ENCODE results near the gene DAB2IP. TPM values are rescaled to one million over a fixed set of nuclear protein-coding genes. Genes with fewer than 3 reads are reported as not detected.
A peak's percentile ranks its signal among the peaks of the same experiment; 100 is the strongest.

The DAB2IP gene
- total and polyA plus RNA-seq, 4 donors = 16.6 to 58.9 (median 40.3) TPM

DNA sequence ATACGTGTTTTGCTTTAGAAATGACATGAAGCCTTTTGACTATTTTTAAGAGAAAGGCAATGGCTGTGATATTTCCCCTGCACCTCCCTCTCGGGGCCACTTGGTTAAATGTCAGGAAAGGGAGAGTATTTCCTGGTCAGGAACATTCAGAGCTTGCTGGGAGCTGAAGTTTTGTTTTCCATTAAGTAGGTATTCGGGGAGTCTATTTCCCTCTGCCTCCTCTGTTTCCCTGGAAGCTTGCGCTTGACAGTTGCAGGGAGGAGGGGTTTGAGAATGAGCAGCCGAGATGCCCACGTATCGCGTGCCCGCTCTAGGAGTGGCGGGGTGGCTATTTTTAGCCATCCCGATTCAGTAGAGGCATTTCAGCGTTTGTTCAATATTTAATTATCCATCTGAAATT lies 6.7 kb downstream of the DAB2IP start:
- Histone ChIP-seq H3K36me3 (ENCODE audit: control insufficient read depth, insufficient read depth, low read length) (no peaks in the 10 kb centered on the region), H3K4me1 (ENCODE audit: control insufficient read depth, insufficient read depth, low read length) (peaks cover 36% of the 10 kb centered on the region), H3K27me3 (ENCODE audit: control insufficient read depth, insufficient read depth, low read length) (peaks cover 2% of the 10 kb centered on the region), H3K9me3 (ENCODE audit: control insufficient read depth, insufficient read depth, low read length) (no peaks in the 10 kb centered on the region), H3K4me3 (ENCODE audit: low read depth, low read length) (no peak overlapping the region), H3K27ac (ENCODE audit: low read depth, low read length) (no peak overlapping the region)
- peak in 2 of 6 donors; percentile 64 to 77 for DNase-seq (ENCODE audit: low read depth in 4 of 6, low spot score in 6 of 6)
- WGBS (ENCODE audit: insufficient coverage) = 47% methylated on average over 4 of the region's 12 CpGs

DNA sequence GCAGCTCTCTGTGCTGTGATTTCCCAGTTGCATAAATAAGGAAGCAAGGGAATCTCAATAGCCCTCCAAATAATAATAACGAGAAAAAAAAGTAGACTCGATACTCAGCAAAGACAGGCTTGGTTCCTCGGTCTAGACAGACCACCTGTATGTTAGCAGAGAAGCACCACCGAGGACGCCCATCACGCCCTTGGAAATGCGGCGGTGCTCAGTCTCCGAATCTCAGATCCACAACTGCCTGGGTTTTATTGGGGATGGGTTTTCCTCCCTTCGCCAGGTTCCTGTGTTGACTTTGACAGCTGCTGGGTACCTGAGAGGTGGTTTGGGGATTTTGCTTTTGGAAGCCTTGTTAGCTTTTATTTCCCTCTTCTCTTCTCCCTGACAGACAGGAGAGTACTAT lies 7.2 kb downstream of the DAB2IP start:
- no peaks in the 10 kb centered on the region for H3K9me3 ChIP-seq (ENCODE audit: control insufficient read depth, insufficient read depth, low read length)
- H3K4me3 ChIP-seq (ENCODE audit: low read depth, low read length) = no peak overlapping the region
- DNase-seq (ENCODE audit: low read depth in 4 of 6, low spot score in 6 of 6) = no peak

DNA sequence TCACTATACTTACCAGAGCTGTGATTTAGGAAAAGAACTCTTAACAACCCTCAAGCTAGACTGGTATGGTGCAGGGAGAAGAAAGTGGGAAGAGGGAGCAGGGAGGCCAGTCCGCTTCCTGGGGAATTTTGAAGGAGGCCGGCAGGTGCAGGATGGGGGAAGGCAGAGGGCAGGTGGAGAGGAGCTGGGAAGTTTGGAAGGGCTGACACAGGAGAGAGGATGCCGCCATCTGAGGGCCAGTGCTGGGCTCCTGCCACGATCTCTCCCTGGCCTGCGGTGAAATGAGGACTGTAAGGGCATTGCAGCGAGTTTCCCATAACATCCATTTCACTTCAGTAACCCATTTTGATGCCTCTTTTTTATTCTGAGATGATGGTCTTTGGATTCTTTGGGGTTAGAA lies 8.9 kb downstream of the DAB2IP start:
- Histone ChIP-seq H3K4me1 (ENCODE audit: control insufficient read depth, insufficient read depth, low read length) (peaks cover 29% of the 10 kb centered on the region), H3K27me3 (ENCODE audit: control insufficient read depth, insufficient read depth, low read length) (no peaks in the 10 kb centered on the region), H3K9me3 (ENCODE audit: control insufficient read depth, insufficient read depth, low read length) (no peaks in the 10 kb centered on the region), H3K27ac (ENCODE audit: low read depth, low read length) (no peak overlapping the region), H3K4me3 (ENCODE audit: low read depth, low read length) (no peak overlapping the region), H3K36me3 (ENCODE audit: control insufficient read depth, insufficient read depth, low read length) (no peaks in the 10 kb centered on the region)
- no peak for DNase-seq (ENCODE audit: low read depth in 4 of 6, low spot score in 6 of 6)
- WGBS (ENCODE audit: insufficient coverage) = 85% methylated on average over 2 of the region's 6 CpGs

More for the DNA sequence above, 7.2 kb downstream of the DAB2IP start:
- 85% methylated on average over 9 of the region's 10 CpGs for WGBS (ENCODE audit: insufficient coverage)
- no peaks in the 10 kb centered on the region for H3K36me3 ChIP-seq (ENCODE audit: control insufficient read depth, insufficient read depth, low read length)
- no peak overlapping the region for H3K27ac ChIP-seq (ENCODE audit: low read depth, low read length)
- peaks cover 38% of the 10 kb centered on the region for H3K4me1 ChIP-seq (ENCODE audit: control insufficient read depth, insufficient read depth, low read length)
- H3K27me3 ChIP-seq (ENCODE audit: control insufficient read depth, insufficient read depth, low read length) = no peaks in the 10 kb centered on the region

DNA sequence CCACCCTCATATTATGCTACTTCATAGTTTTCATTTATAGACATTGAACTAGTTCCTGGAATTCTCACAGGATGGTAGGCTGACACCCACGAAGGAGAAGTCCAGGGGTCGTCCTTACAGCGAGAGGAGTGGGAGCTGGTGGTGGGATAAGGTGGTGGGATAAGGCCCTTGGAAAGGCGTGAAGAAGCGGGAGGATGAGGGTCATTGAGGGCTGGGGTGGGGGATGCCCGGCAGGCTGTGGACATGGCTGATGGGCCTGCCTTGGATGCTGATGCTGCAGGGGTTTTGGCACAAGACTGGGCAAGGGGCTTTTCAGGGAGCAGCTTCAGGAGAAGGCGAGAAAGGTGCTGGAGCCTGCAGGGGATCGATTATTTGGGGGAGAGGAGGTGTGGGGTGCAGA lies 9.4 kb downstream of the DAB2IP start:
- Histone ChIP-seq H3K4me1 (ENCODE audit: control insufficient read depth, insufficient read depth, low read length) (peaks cover 29% of the 10 kb centered on the region), H3K27ac (ENCODE audit: low read depth, low read length) (no peak overlapping the region), H3K4me3 (ENCODE audit: low read depth, low read length) (no peak overlapping the region), H3K27me3 (ENCODE audit: control insufficient read depth, insufficient read depth, low read length) (no peaks in the 10 kb centered on the region), H3K36me3 (ENCODE audit: control insufficient read depth, insufficient read depth, low read length) (no peaks in the 10 kb centered on the region), H3K9me3 (ENCODE audit: control insufficient read depth, insufficient read depth, low read length) (no peaks in the 10 kb centered on the region)
- WGBS (ENCODE audit: insufficient coverage) = 87% methylated on average over 8 of the region's 8 CpGs
- no peak for DNase-seq (ENCODE audit: low read depth in 4 of 6, low spot score in 6 of 6)

DNA sequence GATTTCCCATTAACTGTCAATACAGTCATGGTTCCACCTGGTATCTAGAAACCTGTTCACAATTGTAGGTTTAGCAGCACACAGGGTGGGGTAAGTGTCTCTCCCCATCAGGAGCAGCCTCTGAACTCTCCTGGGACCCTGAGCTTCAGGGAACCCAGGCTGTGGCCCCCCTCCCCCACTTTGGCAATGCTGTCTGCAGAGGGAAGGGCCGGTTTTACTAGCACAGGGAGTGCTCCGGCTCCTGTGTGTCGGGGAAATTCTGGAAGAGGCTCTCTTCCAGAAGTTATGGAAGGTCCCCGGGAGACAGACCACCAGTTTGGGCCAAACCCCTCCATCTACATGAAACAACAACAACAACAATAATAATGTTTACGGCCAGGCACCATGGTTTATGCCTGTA lies 9.9 kb downstream of the DAB2IP start:
- no peak overlapping the region for H3K27ac ChIP-seq (ENCODE audit: low read depth, low read length)
- H3K4me3 ChIP-seq (ENCODE audit: low read depth, low read length) = no peak overlapping the region
- H3K9me3 ChIP-seq (ENCODE audit: control insufficient read depth, insufficient read depth, low read length) = no peaks in the 10 kb centered on the region
- H3K36me3 ChIP-seq (ENCODE audit: control insufficient read depth, insufficient read depth, low read length) = no peaks in the 10 kb centered on the region
- 90% methylated on average over 2 of the region's 5 CpGs for WGBS (ENCODE audit: insufficient coverage)
- no peak for DNase-seq (ENCODE audit: low read depth in 4 of 6, low spot score in 6 of 6)
- peaks cover 29% of the 10 kb centered on the region for H3K4me1 ChIP-seq (ENCODE audit: control insufficient read depth, insufficient read depth, low read length)
- H3K27me3 ChIP-seq (ENCODE audit: control insufficient read depth, insufficient read depth, low read length) = no peaks in the 10 kb centered on the region

DNA sequence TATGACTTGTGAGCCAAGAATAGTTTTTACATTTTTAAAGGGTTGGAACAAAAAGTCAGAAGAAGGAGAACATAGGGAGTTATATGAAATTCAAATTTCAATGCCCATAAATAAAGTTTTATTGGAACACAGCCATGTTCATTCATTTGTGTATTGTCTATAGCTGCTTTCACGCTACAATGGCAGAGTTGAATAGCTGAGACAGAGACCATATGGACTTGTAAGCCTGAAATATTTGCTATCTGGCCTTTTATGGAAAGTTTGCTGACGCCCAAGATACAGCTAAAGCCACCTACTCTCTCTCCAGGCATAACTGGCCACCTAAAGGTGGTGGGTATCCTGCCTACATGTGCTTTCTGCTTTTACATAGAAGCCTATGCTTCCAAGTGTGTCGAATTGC lies 10.9 kb downstream of the DAB2IP start:
- no peaks in the 10 kb centered on the region for H3K36me3 ChIP-seq (ENCODE audit: control insufficient read depth, insufficient read depth, low read length)
- H3K4me3 ChIP-seq (ENCODE audit: low read depth, low read length) = no peak overlapping the region
- no peak for DNase-seq (ENCODE audit: low read depth in 4 of 6, low spot score in 6 of 6)
- H3K4me1 ChIP-seq (ENCODE audit: control insufficient read depth, insufficient read depth, low read length) = peaks cover 23% of the 10 kb centered on the region
- no peaks in the 10 kb centered on the region for H3K9me3 ChIP-seq (ENCODE audit: control insufficient read depth, insufficient read depth, low read length)
- H3K27ac ChIP-seq (ENCODE audit: low read depth, low read length) = no peak overlapping the region
- no peaks in the 10 kb centered on the region for H3K27me3 ChIP-seq (ENCODE audit: control insufficient read depth, insufficient read depth, low read length)
- WGBS (ENCODE audit: insufficient coverage) = 40% methylated on average over 1 of the region's 3 CpGs

DNA sequence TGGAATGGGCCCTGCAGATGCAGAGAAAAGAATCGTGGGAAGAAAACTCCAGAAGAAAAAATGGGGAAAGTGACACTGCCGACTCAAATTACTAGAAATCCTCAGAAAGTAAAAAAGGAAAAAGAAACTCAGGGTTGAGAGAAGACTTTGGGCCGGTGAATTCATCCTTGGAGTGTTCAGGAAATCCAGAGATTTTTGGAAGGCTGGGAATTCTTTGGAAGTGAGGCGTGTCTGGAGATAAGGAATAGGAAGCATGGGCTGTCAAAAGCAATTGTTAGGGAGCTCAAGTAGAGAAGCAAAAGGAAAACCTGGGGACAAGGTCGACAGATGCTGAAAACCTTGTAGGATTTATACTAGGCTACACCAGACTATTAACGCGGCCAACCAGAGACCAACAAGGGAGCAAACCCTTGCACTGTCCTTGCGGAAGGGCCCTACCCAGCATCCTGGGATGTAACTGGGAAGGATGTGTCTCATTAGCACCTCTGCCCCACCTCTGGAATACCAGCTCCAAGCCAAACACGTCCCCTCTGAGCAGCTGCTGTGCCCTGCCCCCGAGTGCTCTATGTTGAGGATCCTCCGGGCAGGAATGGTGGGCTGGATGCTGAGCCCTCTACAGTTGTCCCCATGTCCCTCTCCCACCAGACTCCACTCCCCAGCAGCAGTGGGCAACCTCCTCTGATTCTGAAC lies 11.6 kb downstream of the DAB2IP start:
- peaks cover 16% of the 10 kb centered on the region for H3K4me1 ChIP-seq (ENCODE audit: control insufficient read depth, insufficient read depth, low read length)
- no peak overlapping the region for H3K27ac ChIP-seq (ENCODE audit: low read depth, low read length)
- no peaks in the 10 kb centered on the region for H3K9me3 ChIP-seq (ENCODE audit: control insufficient read depth, insufficient read depth, low read length)
- H3K27me3 ChIP-seq (ENCODE audit: control insufficient read depth, insufficient read depth, low read length) = no peaks in the 10 kb centered on the region
- no peak for DNase-seq (ENCODE audit: low read depth in 4 of 6, low spot score in 6 of 6)
- 80% methylated on average over 8 of the region's 11 CpGs for WGBS (ENCODE audit: insufficient coverage)
- H3K4me3 ChIP-seq (ENCODE audit: low read depth, low read length) = no peak overlapping the region
- no peaks in the 10 kb centered on the region for H3K36me3 ChIP-seq (ENCODE audit: control insufficient read depth, insufficient read depth, low read length)

DNA sequence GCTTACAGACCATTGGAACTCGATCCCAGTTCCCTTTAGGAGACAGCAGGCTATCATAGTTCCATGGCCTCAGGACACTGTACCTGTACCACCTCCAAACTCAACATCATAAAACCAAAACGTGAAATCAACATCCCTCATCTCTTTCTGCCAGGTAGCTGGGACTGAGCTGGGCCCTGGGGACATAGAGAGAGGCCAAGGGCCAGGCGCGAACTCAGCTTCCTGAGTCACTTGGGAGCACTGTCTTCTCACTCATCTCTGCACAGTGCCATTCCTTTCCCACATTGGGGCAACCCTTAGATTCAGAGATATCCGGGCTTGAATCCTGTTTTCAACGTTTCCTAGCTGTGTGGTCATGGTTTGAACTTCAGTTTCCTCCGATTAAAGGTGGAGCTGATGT lies 12.2 kb downstream of the DAB2IP start:
- 97% methylated on average over 4 of the region's 7 CpGs for WGBS (ENCODE audit: insufficient coverage)
- no peak overlapping the region for H3K4me3 ChIP-seq (ENCODE audit: low read depth, low read length)
- no peaks in the 10 kb centered on the region for H3K27me3 ChIP-seq (ENCODE audit: control insufficient read depth, insufficient read depth, low read length)
- DNase-seq (ENCODE audit: low read depth in 4 of 6, low spot score in 6 of 6) = no peak
- no peaks in the 10 kb centered on the region for H3K36me3 ChIP-seq (ENCODE audit: control insufficient read depth, insufficient read depth, low read length)
- H3K9me3 ChIP-seq (ENCODE audit: control insufficient read depth, insufficient read depth, low read length) = no peaks in the 10 kb centered on the region
- peaks cover 11% of the 10 kb centered on the region for H3K4me1 ChIP-seq (ENCODE audit: control insufficient read depth, insufficient read depth, low read length)
- no peak overlapping the region for H3K27ac ChIP-seq (ENCODE audit: low read depth, low read length)

DNA sequence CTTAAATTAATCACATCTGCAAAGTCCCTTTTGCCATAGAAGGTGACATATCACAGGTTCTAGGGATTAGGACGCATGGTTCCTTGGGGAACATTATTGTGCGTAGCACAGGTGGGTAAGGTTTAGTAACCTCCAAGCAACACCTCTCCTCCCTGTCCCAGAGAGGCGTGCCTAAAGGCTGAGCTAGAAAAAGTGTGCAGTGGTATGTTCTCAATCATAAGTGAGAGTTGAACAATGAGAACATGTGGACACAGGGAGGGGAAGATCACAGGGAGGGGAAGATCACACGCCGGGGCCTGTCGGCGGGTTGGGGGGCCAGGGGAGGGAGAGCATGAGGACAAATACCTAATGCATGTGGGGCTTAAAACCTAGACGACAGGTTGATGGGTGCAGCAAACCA lies 14.9 kb downstream of the DAB2IP start:
- Histone ChIP-seq H3K4me1 (ENCODE audit: control insufficient read depth, insufficient read depth, low read length) (peaks cover 6% of the 10 kb centered on the region), H3K27me3 (ENCODE audit: control insufficient read depth, insufficient read depth, low read length) (no peaks in the 10 kb centered on the region), H3K27ac (ENCODE audit: low read depth, low read length) (no peak overlapping the region), H3K4me3 (ENCODE audit: low read depth, low read length) (no peak overlapping the region), H3K9me3 (ENCODE audit: control insufficient read depth, insufficient read depth, low read length) (no peaks in the 10 kb centered on the region), H3K36me3 (ENCODE audit: control insufficient read depth, insufficient read depth, low read length) (no peaks in the 10 kb centered on the region)
- no peak for DNase-seq (ENCODE audit: low read depth in 4 of 6, low spot score in 6 of 6)
- WGBS (ENCODE audit: insufficient coverage) = 62% methylated on average over 5 of the region's 8 CpGs

DNA sequence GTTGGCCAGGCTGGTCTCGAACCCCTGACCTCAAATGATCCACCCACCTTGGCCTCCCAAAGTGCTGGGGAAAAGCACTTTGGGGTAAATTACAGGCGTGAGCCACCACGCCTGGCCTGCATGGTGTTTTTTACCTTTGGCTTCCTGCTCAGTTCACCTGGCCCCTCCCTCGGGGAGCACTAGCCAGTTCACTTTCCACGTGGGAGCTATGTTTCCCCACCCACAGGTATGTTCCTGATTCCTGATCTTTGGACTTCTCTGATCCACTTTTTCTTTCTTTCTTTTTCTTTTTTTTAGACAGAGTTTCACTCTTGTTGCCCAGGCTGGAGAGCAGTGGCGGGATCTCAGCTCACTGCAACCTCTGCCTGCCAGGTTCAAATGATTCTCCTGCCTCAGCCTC lies 15.8 kb downstream of the DAB2IP start:
- no peak overlapping the region for H3K4me3 ChIP-seq (ENCODE audit: low read depth, low read length)
- no peak overlapping the region for H3K27ac ChIP-seq (ENCODE audit: low read depth, low read length)
- WGBS (ENCODE audit: insufficient coverage) = 100% methylated on average over 5 of the region's 6 CpGs
- no peaks in the 10 kb centered on the region for H3K36me3 ChIP-seq (ENCODE audit: control insufficient read depth, insufficient read depth, low read length)
- DNase-seq (ENCODE audit: low read depth in 4 of 6, low spot score in 6 of 6) = no peak
- H3K4me1 ChIP-seq (ENCODE audit: control insufficient read depth, insufficient read depth, low read length) = peaks cover 6% of the 10 kb centered on the region
- no peaks in the 10 kb centered on the region for H3K9me3 ChIP-seq (ENCODE audit: control insufficient read depth, insufficient read depth, low read length)
- H3K27me3 ChIP-seq (ENCODE audit: control insufficient read depth, insufficient read depth, low read length) = no peaks in the 10 kb centered on the region
